ENCODE measurements around the gene DMD. TPM values are rescaled to one million over a fixed set of nuclear protein-coding genes. Genes with fewer than 3 reads are reported as not detected.

The DMD gene
- total RNA-seq, 1 experiment from 2014 or later = 2.2 TPM

GRCh38 chrX:31331015-31331414 lies 1880.3 kb downstream of the DMD start:
- no TSS peak for BruUV-seq (replicated peaks)
- in situ Hi-C loops (cut with HindIII; ENCODE audit: low pct_unique_long_range_greater_than_20kb, low sequenced_read_pairs) (no loop called here), intact Hi-C loops (cut with micrococcal nuclease; ENCODE audit: unreplicated experiment) (no loop called here)
- Histone ChIP-seq H3K36me3 (ENCODE audit: control insufficient read depth, insufficient read depth, low read length) (no peaks in the 10 kb centered on the region), H3K27me3 (ENCODE audit: control insufficient read depth, insufficient read depth, low read length) (no peaks in the 10 kb centered on the region), H3K9me3 (ENCODE audit: control insufficient read depth, insufficient read depth, low read depth, low read length) (no peaks in the 10 kb centered on the region), H3K4me1 (ENCODE audit: control insufficient read depth, insufficient read depth, low read length) (no peaks in the 10 kb centered on the region), H3K27ac (ENCODE audit: low read length) (no peak overlapping the region), H3K4me3 (ENCODE audit: low read depth in 2 of 2, low read length in 2 of 2) (no peak overlapping the region)
- CTCF ChIA-PET = no interaction called here
- DNase-seq (ENCODE audit: low read depth, low spot score) (no peak), ATAC-seq (no peak)
- POLR2A ChIA-PET = no interaction called here
- TF ChIP-seq POLR2AphosphoS5 (IDR thresholded peaks at IDR 0.05; ENCODE audit: low read depth, low read length) (no peak), SIN3A (IDR thresholded peaks at IDR 0.05; ENCODE audit: borderline replicate concordance, insufficient read depth, low read depth, low read length) (no peak), CTCF (IDR thresholded peaks at IDR 0.05) (no peak), TCF7L2 (IDR thresholded peaks at IDR 0.05; ENCODE audit: low read depth, low read length) (no peak)
- TF ChIP-seq, protein P1, sequence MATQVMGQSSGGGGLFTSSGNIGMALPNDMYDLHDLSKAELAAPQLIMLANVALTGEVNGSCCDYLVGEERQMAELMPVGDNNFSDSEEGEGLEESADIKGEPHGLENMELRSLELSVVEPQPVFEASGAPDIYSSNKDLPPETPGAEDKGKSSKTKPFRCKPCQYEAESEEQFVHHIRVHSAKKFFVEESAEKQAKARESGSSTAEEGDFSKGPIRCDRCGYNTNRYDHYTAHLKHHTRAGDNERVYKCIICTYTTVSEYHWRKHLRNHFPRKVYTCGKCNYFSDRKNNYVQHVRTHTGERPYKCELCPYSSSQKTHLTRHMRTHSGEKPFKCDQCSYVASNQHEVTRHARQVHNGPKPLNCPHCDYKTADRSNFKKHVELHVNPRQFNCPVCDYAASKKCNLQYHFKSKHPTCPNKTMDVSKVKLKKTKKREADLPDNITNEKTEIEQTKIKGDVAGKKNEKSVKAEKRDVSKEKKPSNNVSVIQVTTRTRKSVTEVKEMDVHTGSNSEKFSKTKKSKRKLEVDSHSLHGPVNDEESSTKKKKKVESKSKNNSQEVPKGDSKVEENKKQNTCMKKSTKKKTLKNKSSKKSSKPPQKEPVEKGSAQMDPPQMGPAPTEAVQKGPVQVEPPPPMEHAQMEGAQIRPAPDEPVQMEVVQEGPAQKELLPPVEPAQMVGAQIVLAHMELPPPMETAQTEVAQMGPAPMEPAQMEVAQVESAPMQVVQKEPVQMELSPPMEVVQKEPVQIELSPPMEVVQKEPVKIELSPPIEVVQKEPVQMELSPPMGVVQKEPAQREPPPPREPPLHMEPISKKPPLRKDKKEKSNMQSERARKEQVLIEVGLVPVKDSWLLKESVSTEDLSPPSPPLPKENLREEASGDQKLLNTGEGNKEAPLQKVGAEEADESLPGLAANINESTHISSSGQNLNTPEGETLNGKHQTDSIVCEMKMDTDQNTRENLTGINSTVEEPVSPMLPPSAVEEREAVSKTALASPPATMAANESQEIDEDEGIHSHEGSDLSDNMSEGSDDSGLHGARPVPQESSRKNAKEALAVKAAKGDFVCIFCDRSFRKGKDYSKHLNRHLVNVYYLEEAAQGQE (IDR thresholded peaks at IDR 0.05; ENCODE audit: insufficient read depth in 1 of 2, low read depth in 2 of 2, low read length in 1 of 2) = no peak

- Histone ChIP-seq H3K4me1 (ENCODE audit: control insufficient read depth, insufficient read depth, low read length) (no peaks in the 10 kb centered on the region), H3K4me3 (ENCODE audit: low read depth in 2 of 2, low read length in 2 of 2) (no peak overlapping the region), H3K27ac (ENCODE audit: low read length) (no peak overlapping the region), H3K9me3 (ENCODE audit: control insufficient read depth, insufficient read depth, low read depth, low read length) (no peaks in the 10 kb centered on the region), H3K36me3 (ENCODE audit: control insufficient read depth, insufficient read depth, low read length) (no peaks in the 10 kb centered on the region), H3K27me3 (ENCODE audit: control insufficient read depth, insufficient read depth, low read length) (no peaks in the 10 kb centered on the region)
- in situ Hi-C loops (cut with HindIII; ENCODE audit: low pct_unique_long_range_greater_than_20kb, low sequenced_read_pairs) = no loop called here
- intact Hi-C loops (cut with micrococcal nuclease; ENCODE audit: unreplicated experiment) = no loop called here
- no peak for TF ChIP-seq CTCF (IDR thresholded peaks at IDR 0.05)
- no peak for TF ChIP-seq TCF7L2 (IDR thresholded peaks at IDR 0.05; ENCODE audit: low read depth, low read length)
- TF ChIP-seq, protein P1 (IDR thresholded peaks at IDR 0.05; ENCODE audit: insufficient read depth in 1 of 2, low read depth in 2 of 2, low read length in 1 of 2) = no peak
- TF ChIP-seq SIN3A (IDR thresholded peaks at IDR 0.05; ENCODE audit: borderline replicate concordance, insufficient read depth, low read depth, low read length) = no peak
- TF ChIP-seq POLR2AphosphoS5 (IDR thresholded peaks at IDR 0.05; ENCODE audit: low read depth, low read length) = no peak
- ChIA-PET POLR2A (no interaction called here), CTCF (no interaction called here)
- no peak for ATAC-seq
- no peak for DNase-seq (ENCODE audit: low read depth, low spot score)
- no TSS peak for BruUV-seq (replicated peaks)
Measured at GRCh38 chrX:31329298-31329697, 1882.1 kb downstream of the DMD start.

Measured in Panc1 (cell line).